AG09309 (cell line): ENCODE data around the gene ATXN7L1.

Experiments
- DNase-seq: peaks from one replicate; pipeline ENCODE4 v3.0.0-alpha.2; 2010; ENCODE audit warnings: low read depth
- H3K4me3 ChIP-seq: 2 replicates; pipeline ENCODE4 v1.5.1; 2011; ENCODE audit warnings: mild to moderate bottlenecking, low read depth, low read length, moderate library complexity; ENCODE audit not compliant: control insufficient read depth
- TF ChIP-seq, protein P1 (sequence below): IDR thresholded peaks from 2 replicates; pipeline ENCODE4 v1.5.1; 2011; ENCODE audit warnings: mild to moderate bottlenecking, low read depth, low read length, inconsistent platforms; ENCODE audit not compliant: insufficient read depth, control insufficient read depth; ENCODE audit errors: missing control alignments

The ATXN7L1 gene

DNA sequence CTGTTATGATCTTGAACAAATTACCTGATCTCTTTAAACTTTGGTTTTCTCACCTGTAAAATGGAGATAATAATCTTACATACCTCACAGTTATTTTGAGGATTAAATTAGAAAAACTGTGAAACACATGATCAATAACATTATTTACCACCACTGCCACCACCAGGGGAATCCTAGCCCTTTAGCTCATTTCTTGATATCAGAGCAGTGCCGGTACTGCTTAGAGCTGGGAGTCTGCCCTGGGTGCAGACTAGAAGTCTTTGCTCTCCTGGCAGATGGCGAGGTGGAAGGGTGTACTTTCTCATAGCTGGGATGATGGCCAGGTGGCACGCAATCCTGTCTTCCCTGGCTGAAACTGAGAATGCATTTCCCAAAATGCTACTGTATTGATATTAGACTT lies 282.4 kb downstream of the ATXN7L1 start:
- TF ChIP-seq, protein P1, sequence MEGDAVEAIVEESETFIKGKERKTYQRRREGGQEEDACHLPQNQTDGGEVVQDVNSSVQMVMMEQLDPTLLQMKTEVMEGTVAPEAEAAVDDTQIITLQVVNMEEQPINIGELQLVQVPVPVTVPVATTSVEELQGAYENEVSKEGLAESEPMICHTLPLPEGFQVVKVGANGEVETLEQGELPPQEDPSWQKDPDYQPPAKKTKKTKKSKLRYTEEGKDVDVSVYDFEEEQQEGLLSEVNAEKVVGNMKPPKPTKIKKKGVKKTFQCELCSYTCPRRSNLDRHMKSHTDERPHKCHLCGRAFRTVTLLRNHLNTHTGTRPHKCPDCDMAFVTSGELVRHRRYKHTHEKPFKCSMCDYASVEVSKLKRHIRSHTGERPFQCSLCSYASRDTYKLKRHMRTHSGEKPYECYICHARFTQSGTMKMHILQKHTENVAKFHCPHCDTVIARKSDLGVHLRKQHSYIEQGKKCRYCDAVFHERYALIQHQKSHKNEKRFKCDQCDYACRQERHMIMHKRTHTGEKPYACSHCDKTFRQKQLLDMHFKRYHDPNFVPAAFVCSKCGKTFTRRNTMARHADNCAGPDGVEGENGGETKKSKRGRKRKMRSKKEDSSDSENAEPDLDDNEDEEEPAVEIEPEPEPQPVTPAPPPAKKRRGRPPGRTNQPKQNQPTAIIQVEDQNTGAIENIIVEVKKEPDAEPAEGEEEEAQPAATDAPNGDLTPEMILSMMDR = no peak
- no peak overlapping the region for H3K4me3 ChIP-seq
- DNase-seq = no peak

DNA sequence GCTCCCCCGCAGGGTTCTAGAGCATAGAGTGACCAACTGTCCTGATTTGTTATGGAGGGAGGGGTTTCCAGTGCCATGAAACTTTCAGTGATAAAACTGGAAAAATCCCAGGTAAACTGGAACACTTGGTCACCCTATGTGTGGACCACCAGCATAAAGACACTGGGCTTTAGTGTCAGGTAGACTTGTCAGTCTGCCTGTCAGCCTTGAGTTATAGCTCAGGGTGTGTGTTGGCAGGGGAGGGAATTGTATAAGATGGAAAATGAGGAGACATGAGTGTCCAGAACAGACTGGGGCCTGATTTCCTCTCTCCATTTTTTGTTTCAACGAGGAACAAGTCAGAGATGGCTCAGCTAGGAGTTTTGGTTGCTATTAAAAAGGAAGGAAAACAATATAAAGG lies 284.9 kb downstream of the ATXN7L1 start:
- TF ChIP-seq, protein P1 = no peak
- no peak overlapping the region for H3K4me3 ChIP-seq
- no peak for DNase-seq

DNA sequence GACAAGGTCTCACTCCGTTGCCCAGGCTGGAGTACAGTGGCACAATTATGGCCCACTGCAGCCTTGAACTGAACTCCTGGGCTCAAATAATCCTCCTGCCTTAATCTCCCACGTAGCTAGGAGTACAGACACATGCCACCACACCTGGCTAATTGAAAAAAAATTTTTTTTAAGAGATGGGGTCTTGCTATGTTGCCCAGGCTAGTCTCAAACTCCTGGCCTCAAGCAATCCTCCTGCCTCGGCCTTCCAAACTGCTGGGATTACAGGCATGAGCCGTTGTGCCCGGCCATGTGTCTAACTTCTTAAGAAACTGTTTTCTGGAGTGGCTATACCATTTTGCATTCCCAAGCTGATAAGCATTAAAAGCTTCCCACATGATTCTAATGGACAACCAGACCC lies 285.6 kb downstream of the ATXN7L1 start:
- H3K4me3 ChIP-seq = no peak overlapping the region
- no peak for DNase-seq
- TF ChIP-seq, protein P1 = no peak

DNA sequence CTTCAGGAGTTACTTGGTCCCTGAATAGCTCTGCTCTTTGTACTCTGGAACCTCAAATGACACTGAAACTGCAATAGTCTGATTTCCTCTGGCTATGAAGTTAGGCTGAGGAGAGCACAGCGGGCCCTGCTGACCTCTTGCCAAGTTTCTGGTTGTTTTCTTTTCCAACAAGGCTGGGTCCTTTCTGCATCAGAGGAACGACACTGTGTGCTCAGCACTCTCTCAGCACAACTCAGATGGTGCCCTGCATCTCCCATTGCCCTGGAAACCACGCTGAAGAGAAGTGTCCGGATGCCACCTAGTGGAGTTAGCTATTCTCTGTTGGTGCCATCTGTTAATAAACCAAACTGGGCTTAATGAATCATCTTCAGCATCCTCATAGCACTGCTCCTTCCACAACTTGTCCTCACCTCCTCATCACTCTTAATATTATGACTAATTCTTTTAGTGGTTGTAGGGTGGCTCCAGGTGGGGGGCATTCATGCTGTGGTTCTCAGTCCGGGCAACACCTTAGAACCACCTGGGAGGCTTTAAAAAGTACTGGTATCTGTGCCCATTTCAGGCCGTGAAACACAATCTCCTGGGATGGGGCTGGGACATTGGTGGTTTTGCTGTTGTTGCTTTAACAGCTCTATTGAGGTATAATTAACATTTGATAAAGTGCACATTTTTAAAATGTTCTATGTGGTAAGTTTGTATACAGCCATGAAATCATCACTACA lies 286.9 kb downstream of the ATXN7L1 start:
- TF ChIP-seq, protein P1 = peak; percentile 74
- H3K4me3 ChIP-seq = no peak overlapping the region
- DNase-seq = peak; percentile 54

DNA sequence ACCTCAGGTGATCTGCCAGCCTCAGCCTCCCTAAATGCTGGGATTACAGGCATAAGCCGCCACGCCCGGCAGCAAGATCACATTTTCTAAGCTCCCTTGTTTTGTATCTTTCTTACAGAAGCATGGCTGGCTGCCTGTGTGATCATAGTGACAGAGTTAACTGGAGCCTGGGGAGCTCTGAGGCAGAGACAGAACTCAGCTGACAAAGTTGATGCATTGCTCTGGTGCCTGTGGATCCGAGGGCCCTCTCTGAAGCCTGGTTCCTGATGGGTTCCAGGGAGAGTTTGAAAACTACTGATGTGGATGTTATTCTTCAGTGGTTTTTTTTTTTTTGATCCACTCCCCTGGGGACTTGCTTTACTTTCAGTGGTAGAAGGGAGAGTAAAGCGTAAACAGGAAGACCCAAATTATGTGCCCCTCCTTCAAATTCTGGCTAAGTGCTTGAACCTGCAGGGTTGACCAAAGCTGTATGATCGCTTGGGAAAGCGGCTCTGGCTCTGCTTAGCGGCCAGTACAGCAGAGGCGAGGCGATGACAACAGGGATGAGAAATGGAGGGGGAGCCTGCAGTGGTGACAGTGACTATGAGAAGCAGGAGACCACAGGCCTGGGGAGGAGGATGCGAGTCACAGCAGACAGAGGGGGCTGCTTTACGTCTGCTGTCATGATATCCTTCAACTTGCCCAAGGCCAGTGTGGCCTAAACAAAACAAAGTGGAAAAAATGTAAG lies 288.3 kb downstream of the ATXN7L1 start:
- TF ChIP-seq, protein P1 = no peak
- DNase-seq = no peak
- no peak overlapping the region for H3K4me3 ChIP-seq

DNA sequence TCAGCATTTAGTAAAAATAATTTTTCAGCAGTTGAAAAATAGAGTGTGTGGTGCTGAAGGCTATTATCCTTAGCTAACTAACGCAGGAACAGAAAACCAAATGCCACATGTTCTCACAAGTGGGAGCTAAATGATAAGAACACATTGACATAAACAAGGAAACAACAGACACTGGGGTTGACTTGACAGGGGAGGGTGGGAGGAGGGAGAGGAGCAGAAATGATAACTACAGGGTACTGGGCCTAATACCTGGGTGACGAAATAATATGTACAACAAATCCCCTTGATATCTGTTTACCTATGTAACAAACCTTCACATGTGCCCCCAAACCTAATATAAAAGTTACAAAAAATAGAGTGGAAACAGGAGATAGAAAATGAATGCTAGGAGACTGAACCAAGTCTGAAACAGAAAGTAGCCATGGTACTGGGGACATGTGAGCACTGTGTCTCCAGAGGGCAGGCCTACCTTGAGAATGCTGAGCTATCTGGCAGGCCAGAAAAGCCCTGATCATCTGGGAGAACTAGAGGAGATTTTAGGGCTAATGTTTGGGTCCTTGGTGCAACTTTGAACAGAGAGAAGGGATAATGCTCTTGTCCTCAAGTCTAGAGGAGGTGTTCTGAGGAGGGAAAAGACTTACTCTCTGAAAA lies 290.4 kb downstream of the ATXN7L1 start:
- H3K4me3 ChIP-seq = no peak overlapping the region
- TF ChIP-seq, protein P1 = no peak
- DNase-seq = no peak
